Measurements from ENCODE around the gene TMEM117. TPM values are rescaled to one million over a fixed set of nuclear protein-coding genes. Genes with fewer than 3 reads are reported as not detected.

Gene TMEM117
- total RNA-seq, 2 experiments from 2014 or later = 1.7 TPM

- ChIA-PET POLR2A (no interaction called here), CTCF (interaction anchor here (0.6 kb wide), 1 partner anchor 75 kb away, joined by 3 read pairs; no protein-coding TSS in a partner anchor)
- no peak for DNase-seq
- no peaks in the 10 kb centered on the region for H3K36me3 Mint-ChIP-seq
- no peaks in the 10 kb centered on the region for H3K27me3 Mint-ChIP-seq
- no peak overlapping the region for H3K27ac Mint-ChIP-seq
- no peaks in the 10 kb centered on the region for H3K9me3 Mint-ChIP-seq
- peaks cover 14% of the 10 kb centered on the region for H3K4me1 Mint-ChIP-seq (ENCODE audit: low read depth)
- intact Hi-C loops (cut with micrococcal nuclease) = no loop called here
- H3K4me3 Mint-ChIP-seq = no peak overlapping the region
Observed at GRCh38 chr12:43812057-43812456, 23.8 kb upstream of the TMEM117 start.

- POLR2A ChIA-PET = no interaction called here
- intact Hi-C loops (cut with micrococcal nuclease) = no loop called here
Observed at GRCh38 chr12:43812926-43813325, 23.0 kb upstream of the TMEM117 start.

GRCh38 chr12:43815416-43815815 lies 20.5 kb upstream of the TMEM117 start:
- Mint-ChIP-seq H3K4me1 (ENCODE audit: low read depth) (peaks cover 8% of the 10 kb centered on the region), H3K4me3 (no peak overlapping the region), H3K36me3 (no peaks in the 10 kb centered on the region), H3K9me3 (no peaks in the 10 kb centered on the region), H3K27me3 (no peaks in the 10 kb centered on the region), H3K27ac (no peak overlapping the region)
- intact Hi-C loops (cut with micrococcal nuclease) = no loop called here
- ChIA-PET POLR2A (interaction anchor here (0.9 kb wide), 1 partner anchor 10 kb away, joined by 3 read pairs; no protein-coding TSS in a partner anchor), CTCF (interaction anchor here (1.0 kb wide), 1 partner anchor 10 kb away, joined by 3 read pairs; the partner anchor contains the start of gene TWF1)
- DNase-seq = no peak

More at GRCh38 chr12:43812926-43813325, 23.0 kb upstream of the TMEM117 start:
- Mint-ChIP-seq H3K27me3 (no peaks in the 10 kb centered on the region), H3K36me3 (no peaks in the 10 kb centered on the region), H3K4me1 (ENCODE audit: low read depth) (peaks cover 8% of the 10 kb centered on the region), H3K27ac (no peak overlapping the region), H3K4me3 (no peak overlapping the region), H3K9me3 (no peaks in the 10 kb centered on the region)
- DNase-seq = no peak
- CTCF ChIA-PET = interaction anchor here (1.5 kb wide), 1 partner anchor 23 kb away, joined by 6 read pairs; the partner anchor contains the start of gene TMEM117

GRCh38 chr12:43816168-43816567 lies 19.7 kb upstream of the TMEM117 start:
- CTCF ChIA-PET = interaction anchor here (1.0 kb wide), 1 partner anchor 10 kb away, joined by 3 read pairs; the partner anchor contains the start of gene TWF1
- Mint-ChIP-seq H3K36me3 (no peaks in the 10 kb centered on the region), H3K27ac (no peak overlapping the region), H3K4me3 (no peak overlapping the region), H3K9me3 (no peaks in the 10 kb centered on the region), H3K27me3 (no peaks in the 10 kb centered on the region), H3K4me1 (ENCODE audit: low read depth) (peaks cover 5% of the 10 kb centered on the region)
- POLR2A ChIA-PET = interaction anchor here (0.9 kb wide), 1 partner anchor 11 kb away, joined by 3 read pairs; no protein-coding TSS in a partner anchor
- no peak for DNase-seq
- intact Hi-C loops (cut with micrococcal nuclease) = no loop called here

GRCh38 chr12:43824207-43824775 lies 11.6 kb upstream of the TMEM117 start:
- Mint-ChIP-seq H3K9me3 (no peaks in the 10 kb centered on the region), H3K36me3 (no peaks in the 10 kb centered on the region), H3K4me3 (no peak overlapping the region), H3K27ac (no peak overlapping the region), H3K4me1 (ENCODE audit: low read depth) (no peaks in the 10 kb centered on the region), H3K27me3 (no peaks in the 10 kb centered on the region)
- no peak for DNase-seq
- ChIA-PET CTCF (interaction anchor here (0.6 to 1.6 kb wide), 3 partner anchors 42 to 81 kb away, joined by 3 to 5 read pairs (median 3); no protein-coding TSS in a partner anchor), POLR2A (interaction anchor here (1.7 kb wide), 1 partner anchor 19 kb away, joined by 3 read pairs; no protein-coding TSS in a partner anchor)
- intact Hi-C loops (cut with micrococcal nuclease) = no loop called here

GRCh38 chr12:43826681-43827080 lies 9.2 kb upstream of the TMEM117 start:
- Mint-ChIP-seq H3K9me3 (no peaks in the 10 kb centered on the region), H3K36me3 (no peaks in the 10 kb centered on the region), H3K27me3 (no peaks in the 10 kb centered on the region), H3K27ac (no peak overlapping the region), H3K4me3 (no peak overlapping the region), H3K4me1 (ENCODE audit: low read depth) (peaks cover 1% of the 10 kb centered on the region)
- ChIA-PET CTCF (no interaction called here), POLR2A (no interaction called here)
- intact Hi-C loops (cut with micrococcal nuclease) = no loop called here
- DNase-seq = no peak

GRCh38 chr12:43827093-43827492 lies 8.8 kb upstream of the TMEM117 start:
- DNase-seq = no peak
- Mint-ChIP-seq H3K27ac (no peak overlapping the region), H3K4me3 (no peak overlapping the region), H3K36me3 (no peaks in the 10 kb centered on the region), H3K4me1 (ENCODE audit: low read depth) (peaks cover 5% of the 10 kb centered on the region), H3K9me3 (no peaks in the 10 kb centered on the region), H3K27me3 (no peaks in the 10 kb centered on the region)
- intact Hi-C loops (cut with micrococcal nuclease) = no loop called here
- ChIA-PET CTCF (no interaction called here), POLR2A (no interaction called here)

- POLR2A ChIA-PET = interaction anchor here (0.9 kb wide), 1 partner anchor 73 kb away, joined by 3 read pairs; no protein-coding TSS in a partner anchor
- intact Hi-C loops (cut with micrococcal nuclease) = loop anchor here (2.0 kb wide), 1 partner anchor 50 kb away; no protein-coding TSS in a partner anchor
Observed at GRCh38 chr12:43832463-43833168, 3.3 kb upstream of the TMEM117 start.

GRCh38 chr12:43835264-43835655 lies 621 bp upstream of the TMEM117 start:
- peak overlapping the region; percentile 74 for H3K4me3 Mint-ChIP-seq
- CTCF ChIA-PET = interaction anchor here (1.1 to 1.8 kb wide), 3 partner anchors 22 to 76 kb away, joined by 5 to 7 read pairs (median 6); partner anchors contain the start of genes IRAK4 and PUS7L
- no peaks in the 10 kb centered on the region for H3K27me3 Mint-ChIP-seq
- POLR2A ChIA-PET = interaction anchor here (0.9 to 2.4 kb wide), 3 partner anchors 22 to 77 kb away, joined by 3 to 17 read pairs (median 14); partner anchors contain the start of genes IRAK4, PUS7L and TWF1
- H3K4me1 Mint-ChIP-seq (ENCODE audit: low read depth) = peaks cover 44% of the 10 kb centered on the region
- peak; percentile 33 for DNase-seq
- no peaks in the 10 kb centered on the region for H3K36me3 Mint-ChIP-seq
- H3K9me3 Mint-ChIP-seq = no peaks in the 10 kb centered on the region
- H3K27ac Mint-ChIP-seq = peak overlapping the region; percentile 66
- intact Hi-C loops (cut with micrococcal nuclease) = no loop called here

More at GRCh38 chr12:43832463-43833168, 3.3 kb upstream of the TMEM117 start:
- H3K4me3 Mint-ChIP-seq = no peak overlapping the region
- no peaks in the 10 kb centered on the region for H3K27me3 Mint-ChIP-seq
- H3K4me1 Mint-ChIP-seq (ENCODE audit: low read depth) = peaks cover 31% of the 10 kb centered on the region
- no peaks in the 10 kb centered on the region for H3K9me3 Mint-ChIP-seq
- DNase-seq = no peak
- no peaks in the 10 kb centered on the region for H3K36me3 Mint-ChIP-seq
- CTCF ChIA-PET = interaction anchor here (1.0 kb wide), 1 partner anchor 50 kb away, joined by 5 read pairs; no protein-coding TSS in a partner anchor
- H3K27ac Mint-ChIP-seq = no peak overlapping the region

- peaks cover 44% of the 10 kb centered on the region for H3K4me1 Mint-ChIP-seq (ENCODE audit: low read depth)
- ChIA-PET POLR2A (interaction anchor here (2.1 to 2.4 kb wide), 2 partner anchors 30 to 78 kb away, joined by 14 to 17 read pairs; partner anchors contain the start of genes IRAK4, PUS7L and TWF1), CTCF (interaction anchor here (1.8 kb wide), 1 partner anchor 78 kb away, joined by 5 read pairs; the partner anchor contains the start of genes IRAK4 and PUS7L)
- no peaks in the 10 kb centered on the region for H3K36me3 Mint-ChIP-seq
- peak overlapping the region; percentile 62 for H3K4me3 Mint-ChIP-seq
- DNase-seq = no peak
- no peaks in the 10 kb centered on the region for H3K9me3 Mint-ChIP-seq
- H3K27me3 Mint-ChIP-seq = no peaks in the 10 kb centered on the region
- H3K27ac Mint-ChIP-seq = peak overlapping the region; percentile 5
- intact Hi-C loops (cut with micrococcal nuclease) = loop anchor here (1.0 kb wide), 2 partner anchors 30 to 78 kb away; partner anchors contain the start of genes IRAK4, PUS7L and TWF1
Observed at GRCh38 chr12:43836475-43836989, 651 bp downstream of the TMEM117 start.

- intact Hi-C loops (cut with micrococcal nuclease) = no loop called here
- POLR2A ChIA-PET = interaction anchor here (1.3 kb wide), 1 partner anchor 35 kb away, joined by 4 read pairs; the partner anchor contains the start of gene TWF1
Observed at GRCh38 chr12:43840338-43840737, 4.5 kb downstream of the TMEM117 start.

More at GRCh38 chr12:43840338-43840737, 4.5 kb downstream of the TMEM117 start:
- H3K4me1 Mint-ChIP-seq (ENCODE audit: low read depth) = peaks cover 23% of the 10 kb centered on the region
- no peaks in the 10 kb centered on the region for H3K36me3 Mint-ChIP-seq
- no peak overlapping the region for H3K27ac Mint-ChIP-seq
- H3K4me3 Mint-ChIP-seq = no peak overlapping the region
- CTCF ChIA-PET = no interaction called here
- H3K27me3 Mint-ChIP-seq = no peaks in the 10 kb centered on the region
- DNase-seq = no peak
- H3K9me3 Mint-ChIP-seq = no peaks in the 10 kb centered on the region

Measured in activated CD4-positive, alpha-beta memory T cell treated with anti-CD3 and anti-CD28 coated beads for 36 hours (primary cell).